Smooth muscle cell (in vitro differentiated cells): ENCODE measurements around the gene NAPEPLD. TPM values are rescaled to one million over a fixed set of nuclear protein-coding genes. Genes with fewer than 3 reads are reported as not detected.

Source experiments
- DNase-seq: peaks from one replicate; lab custom pipeline; 2025; ENCODE audit not compliant: unreplicated experiment; lab: John Stamatoyannopoulos, UW
- H2AFZ ChIP-seq: fragments of 200-600 bp; sonication (generic); 2 replicates; pipeline ENCODE4 v1.6.0; 2016; ENCODE audit warnings: antibody characterized with exemption, low read depth, mild to moderate bottlenecking
- H3F3A ChIP-seq: fragments of 200-600 bp; sonication (generic); 2 replicates; pipeline ENCODE4 v1.6.0; 2017; ENCODE audit warnings: antibody characterized with exemption, low read depth
- H3K27ac ChIP-seq: fragments of 200-600 bp; sonication (generic); 2 replicates; pipeline ENCODE4 v1.5.1; 2016; ENCODE audit warnings: low read depth, mild to moderate bottlenecking
- H3K27me3 ChIP-seq: fragments of 200-600 bp; sonication (generic); 2 replicates; pipeline ENCODE4 v1.6.1; 2016; ENCODE audit warnings: low read depth, mild to moderate bottlenecking
- H3K36me3 ChIP-seq: fragments of 200-600 bp; sonication (generic); 2 replicates; pipeline ENCODE4 v1.5.1; 2016; ENCODE audit warnings: low read depth
- H3K4me1 ChIP-seq: fragments of 200-600 bp; sonication (generic); 2 replicates; pipeline ENCODE4 v1.5.1; 2016; ENCODE audit warnings: low read depth
- H3K4me2 ChIP-seq: fragments of 200-600 bp; sonication (generic); 2 replicates; pipeline ENCODE4 v1.6.0; 2016; ENCODE audit warnings: mild to moderate bottlenecking
- H3K4me3 ChIP-seq: fragments of 200-600 bp; sonication (generic); 2 replicates; pipeline ENCODE4 v1.5.1; 2016; ENCODE audit warnings: mild to moderate bottlenecking
- H3K79me2 ChIP-seq: fragments of 200-600 bp; sonication (generic); 2 replicates; pipeline ENCODE4 v1.6.0; 2016; ENCODE audit warnings: low read depth, mild to moderate bottlenecking
- H3K9ac ChIP-seq: fragments of 200-600 bp; sonication (generic); 2 replicates; pipeline ENCODE4 v1.6.0; 2016; ENCODE audit warnings: low read depth
- H3K9me3 ChIP-seq: fragments of 200-600 bp; sonication (generic); replicated peaks from 2 replicates; pipeline ENCODE4 v1.5.1; 2016; ENCODE audit warnings: low read depth
- H4K20me1 ChIP-seq: fragments of 200-600 bp; sonication (generic); 2 replicates; pipeline ENCODE4 v1.6.0; 2016; ENCODE audit warnings: low read depth
- WGBS: methylation state at CpG from one replicate; pipeline ENCODE4 v1.1.7; 2016; ENCODE audit warnings: low lambda C conversion rate; 5-methylcytosine and 5-hydroxymethylcytosine counted together
- polyA plus RNA-seq: library from polyadenylated mRNA; unstranded; fragments of >200 nt; fragmentation: Nextera tagmentation; extraction: Ambion mirVana; gene quantifications from 2 replicates; pipeline ENCODE4 v1.2.1, GENCODE V29; 2016
- total RNA-seq: library from RNA; depleted of rRNA; stranded (reverse); fragments of >200 nt; gene quantifications from 2 replicates; pipeline ENCODE4 v1.2.3, GENCODE V29; 2014
- TF ChIP-seq, protein P1 (sequence below): fragments of 200-600 bp; sonication (generic); IDR thresholded peaks from 2 replicates; pipeline ENCODE4 v1.5.1; 2017; ENCODE audit warnings: borderline replicate concordance, mild to moderate bottlenecking, antibody characterized with exemption; ENCODE audit not compliant: insufficient read depth, poor library complexity, severe bottlenecking

Gene NAPEPLD
- total and polyA plus RNA-seq, 2 experiments from 2014 or later, result 4.1 to 6.2 TPM

DNA sequence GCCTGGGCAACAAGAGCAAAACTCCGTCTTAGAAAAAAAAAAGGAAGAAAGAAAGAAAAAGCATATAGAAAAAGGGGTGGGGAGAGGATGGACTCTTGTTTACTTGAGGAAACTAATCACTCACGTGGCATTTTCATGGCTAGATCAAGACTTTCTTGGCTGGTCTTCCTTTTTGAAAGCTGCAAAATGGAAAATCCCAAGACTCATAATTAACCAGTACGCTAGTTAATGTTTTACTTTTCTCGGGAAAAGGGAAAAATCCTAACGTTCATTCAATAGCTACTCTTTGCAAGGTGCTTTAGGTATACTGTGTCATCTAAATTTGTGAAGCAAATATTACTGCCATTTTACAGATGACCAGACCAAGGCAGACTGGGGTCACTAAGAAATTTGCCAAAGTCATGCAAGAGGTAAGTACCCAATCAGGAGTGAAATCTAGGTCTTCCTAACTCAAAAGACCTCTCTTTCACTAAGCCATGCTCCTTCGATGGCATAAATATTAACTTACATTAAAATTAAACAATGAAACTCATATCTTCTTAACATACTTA lies 24.4 kb downstream of the NAPEPLD start:
- Histone ChIP-seq H3F3A (no peaks in the 10 kb centered on the region), H3K9ac (no peak overlapping the region), H3K4me2 (no peak overlapping the region), H3K27me3 (no peaks in the 10 kb centered on the region), H3K79me2 (no peaks in the 10 kb centered on the region), H3K27ac (no peak overlapping the region), H3K36me3 (peaks cover 3% of the 10 kb centered on the region), H2AFZ (no peak overlapping the region), H3K4me3 (no peak overlapping the region), H3K4me1 (peaks cover 4% of the 10 kb centered on the region), H3K9me3 (no peaks in the 10 kb centered on the region), H4K20me1 (no peaks in the 10 kb centered on the region)
- WGBS, result 81% methylated on average over 6 of the region's 6 CpGs
- TF ChIP-seq, protein P1, sequence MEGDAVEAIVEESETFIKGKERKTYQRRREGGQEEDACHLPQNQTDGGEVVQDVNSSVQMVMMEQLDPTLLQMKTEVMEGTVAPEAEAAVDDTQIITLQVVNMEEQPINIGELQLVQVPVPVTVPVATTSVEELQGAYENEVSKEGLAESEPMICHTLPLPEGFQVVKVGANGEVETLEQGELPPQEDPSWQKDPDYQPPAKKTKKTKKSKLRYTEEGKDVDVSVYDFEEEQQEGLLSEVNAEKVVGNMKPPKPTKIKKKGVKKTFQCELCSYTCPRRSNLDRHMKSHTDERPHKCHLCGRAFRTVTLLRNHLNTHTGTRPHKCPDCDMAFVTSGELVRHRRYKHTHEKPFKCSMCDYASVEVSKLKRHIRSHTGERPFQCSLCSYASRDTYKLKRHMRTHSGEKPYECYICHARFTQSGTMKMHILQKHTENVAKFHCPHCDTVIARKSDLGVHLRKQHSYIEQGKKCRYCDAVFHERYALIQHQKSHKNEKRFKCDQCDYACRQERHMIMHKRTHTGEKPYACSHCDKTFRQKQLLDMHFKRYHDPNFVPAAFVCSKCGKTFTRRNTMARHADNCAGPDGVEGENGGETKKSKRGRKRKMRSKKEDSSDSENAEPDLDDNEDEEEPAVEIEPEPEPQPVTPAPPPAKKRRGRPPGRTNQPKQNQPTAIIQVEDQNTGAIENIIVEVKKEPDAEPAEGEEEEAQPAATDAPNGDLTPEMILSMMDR, result no peak
- DNase-seq, result no peak

DNA sequence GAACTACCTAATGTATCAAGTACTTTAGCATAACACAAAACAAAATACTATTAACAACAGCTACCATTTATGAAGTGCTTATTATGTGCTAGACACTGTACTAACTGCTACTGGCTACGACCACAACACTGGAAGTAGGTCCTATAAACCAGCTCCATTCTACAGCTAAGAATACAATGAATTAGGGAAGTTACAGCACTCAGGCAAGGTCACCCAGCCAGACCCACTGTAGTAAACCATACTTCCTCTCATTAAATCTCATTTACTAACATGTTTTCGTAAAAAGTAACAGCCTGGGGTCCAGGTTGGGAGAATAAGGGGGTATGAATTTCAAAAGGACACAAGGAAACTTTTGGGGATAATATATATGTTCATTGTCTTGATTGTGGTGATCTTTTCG lies 25.4 kb downstream of the NAPEPLD start:
- no peak for DNase-seq
- peaks cover 3% of the 10 kb centered on the region for H3K36me3 ChIP-seq
- peaks cover 4% of the 10 kb centered on the region for H3K4me1 ChIP-seq
- H3K27ac ChIP-seq, result no peak overlapping the region
- H4K20me1 ChIP-seq, result no peaks in the 10 kb centered on the region
- 61% methylated on average over 3 of the region's 3 CpGs for WGBS
- no peaks in the 10 kb centered on the region for H3K9me3 ChIP-seq
- H3F3A ChIP-seq, result no peaks in the 10 kb centered on the region
- no peak overlapping the region for H3K4me2 ChIP-seq
- H3K79me2 ChIP-seq, result no peaks in the 10 kb centered on the region
- H3K4me3 ChIP-seq, result no peak overlapping the region
- TF ChIP-seq, protein P1, result no peak
- no peak overlapping the region for H2AFZ ChIP-seq
- H3K9ac ChIP-seq, result no peak overlapping the region
- H3K27me3 ChIP-seq, result no peaks in the 10 kb centered on the region

DNA sequence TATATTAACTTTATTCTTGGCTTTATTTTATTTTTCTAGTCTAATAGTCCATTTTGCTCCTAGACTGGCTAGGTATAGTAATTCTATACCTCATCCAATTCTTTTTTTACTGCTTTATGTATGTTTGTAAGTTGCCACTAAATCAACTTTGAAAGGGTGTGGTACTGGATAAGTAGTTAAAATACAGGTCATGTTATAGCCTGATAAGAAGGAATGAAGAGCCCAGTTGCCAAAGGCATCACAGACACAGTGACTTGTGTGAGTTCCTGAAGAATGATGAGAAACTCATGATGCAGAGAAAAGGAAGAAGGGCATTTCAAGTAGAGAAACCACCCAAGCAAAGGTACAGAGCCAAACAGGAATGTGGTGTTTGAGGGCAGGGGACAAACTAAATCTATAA lies 27.3 kb downstream of the NAPEPLD start:
- Histone ChIP-seq H4K20me1 (no peaks in the 10 kb centered on the region), H3K9ac (no peak overlapping the region), H3K4me3 (no peak overlapping the region), H3K36me3 (no peaks in the 10 kb centered on the region), H3K27ac (no peak overlapping the region), H3F3A (no peaks in the 10 kb centered on the region), H3K27me3 (no peaks in the 10 kb centered on the region), H3K9me3 (no peaks in the 10 kb centered on the region), H2AFZ (no peak overlapping the region), H3K4me1 (peaks cover 4% of the 10 kb centered on the region), H3K79me2 (no peaks in the 10 kb centered on the region), H3K4me2 (no peak overlapping the region)
- TF ChIP-seq, protein P1, result no peak
- no peak for DNase-seq

DNA sequence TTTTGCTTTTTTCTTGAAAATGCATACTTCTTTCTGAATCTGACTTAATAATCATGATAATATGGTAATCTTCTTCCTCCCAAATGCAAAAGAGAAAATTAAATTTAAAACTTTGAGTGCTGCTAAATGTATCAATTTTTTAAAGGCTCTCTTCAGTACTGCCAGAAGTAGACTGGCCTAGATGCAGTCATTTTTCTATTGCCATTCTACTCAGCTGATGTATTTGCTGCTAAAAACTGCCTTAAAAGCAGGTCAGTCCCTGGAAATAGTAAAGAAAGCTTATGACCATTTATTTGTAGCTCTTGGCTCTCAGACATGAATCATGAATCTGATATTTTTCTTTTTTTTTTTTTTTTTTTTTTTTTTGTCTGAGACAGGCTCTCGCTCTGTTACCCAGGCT lies 28.5 kb downstream of the NAPEPLD start:
- Histone ChIP-seq H3K79me2 (no peaks in the 10 kb centered on the region), H4K20me1 (no peaks in the 10 kb centered on the region), H3K4me1 (peaks cover 4% of the 10 kb centered on the region), H3K4me3 (no peak overlapping the region), H3K9ac (no peak overlapping the region), H3K27me3 (no peaks in the 10 kb centered on the region), H3K27ac (no peak overlapping the region), H3K36me3 (no peaks in the 10 kb centered on the region), H3K4me2 (no peak overlapping the region), H3K9me3 (no peaks in the 10 kb centered on the region), H3F3A (no peaks in the 10 kb centered on the region), H2AFZ (no peak overlapping the region)
- 86% methylated on average over 1 of the region's 1 CpG for WGBS
- DNase-seq, result no peak
- TF ChIP-seq, protein P1, result no peak
